ENCODE results near the gene GCAT.

Gene GCAT

DNA sequence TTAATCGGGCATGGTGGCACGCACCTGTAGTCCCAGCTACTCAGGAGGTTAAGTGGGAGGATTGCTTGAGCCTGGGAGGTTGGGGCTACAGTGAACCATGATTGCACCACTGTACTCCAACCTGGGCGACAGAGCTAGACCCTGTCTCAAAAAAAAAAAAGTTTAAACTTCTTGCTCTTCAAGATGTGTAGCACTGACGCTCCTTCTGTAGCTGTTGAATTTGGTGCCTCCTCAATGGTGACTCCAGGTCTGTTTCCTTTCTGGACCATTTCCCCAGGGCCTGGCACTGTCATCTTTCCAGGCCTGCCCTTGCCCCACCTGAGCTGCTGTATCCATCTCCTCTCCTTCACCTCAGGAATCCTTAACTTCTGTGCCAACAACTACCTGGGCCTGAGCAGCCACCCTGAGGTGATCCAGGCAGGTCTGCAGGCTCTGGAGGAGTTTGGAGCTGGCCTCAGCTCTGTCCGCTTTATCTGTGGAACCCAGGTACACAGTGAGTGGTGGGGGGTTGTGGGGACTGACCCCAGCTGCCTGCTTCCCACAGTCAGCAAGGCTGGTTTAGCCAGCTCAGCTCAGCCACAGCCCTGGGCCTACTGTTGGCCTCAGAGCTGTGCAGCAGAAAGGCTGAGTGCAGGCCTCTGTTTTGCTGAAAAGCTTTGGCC is 2.1 kb downstream of the GCAT start:
- no peak for DNase-seq (ENCODE audit: low read depth in 2 of 2)

DNA sequence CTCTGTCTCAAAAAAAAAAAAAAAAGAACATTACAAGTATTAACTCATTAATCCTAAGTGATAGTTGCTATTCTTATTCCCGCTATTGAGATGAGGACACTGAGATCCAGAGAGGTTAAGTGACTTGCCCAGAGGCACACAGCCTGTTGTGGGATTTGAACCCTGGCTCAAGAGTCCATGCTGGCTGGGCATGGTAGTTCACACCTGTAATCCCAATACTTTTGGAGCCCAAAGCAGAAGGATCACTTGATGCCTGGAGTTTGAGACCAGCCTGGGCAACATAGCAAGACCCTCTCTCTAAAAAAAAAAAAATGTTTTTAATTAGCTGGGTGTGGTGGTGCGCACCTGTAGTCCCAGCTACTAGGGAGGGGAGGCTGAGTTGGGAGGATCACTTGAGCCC is 4.1 kb downstream of the GCAT start:
- DNase-seq (ENCODE audit: low read depth in 2 of 2), result no peak

GRCh38 chr22:37812869-37813678 is 5.3 kb downstream of the GCAT start:
- DNase-seq (ENCODE audit: low read depth in 2 of 2), result no peak

DNA sequence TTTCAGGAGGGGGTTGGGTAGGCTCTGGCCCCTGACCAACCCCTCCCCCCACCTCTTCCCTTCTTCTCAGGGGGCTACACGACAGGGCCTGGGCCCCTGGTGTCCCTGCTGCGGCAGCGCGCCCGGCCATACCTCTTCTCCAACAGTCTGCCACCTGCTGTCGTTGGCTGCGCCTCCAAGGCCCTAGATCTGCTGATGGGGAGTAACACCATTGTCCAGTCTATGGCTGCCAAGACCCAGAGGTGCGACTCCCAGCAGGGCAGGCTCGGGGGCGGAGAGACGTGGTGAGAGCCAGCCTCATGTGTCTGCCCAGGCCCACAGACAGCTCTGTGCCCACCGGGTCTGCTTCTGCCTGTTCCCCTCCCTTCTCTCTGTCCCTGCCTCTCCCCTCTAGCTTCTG is 7.9 kb downstream of the GCAT start:
- DNase-seq (ENCODE audit: low read depth in 2 of 2), result no peak

- DNase-seq (ENCODE audit: low read depth in 2 of 2), result no peak
Observed at GRCh38 chr22:37816543-37817180, 8.9 kb downstream of the GCAT start.

GRCh38 chr22:37817705-37818408 is 10.1 kb downstream of the GCAT start:
- peak; percentile 63 to 83 for DNase-seq (ENCODE audit: low read depth in 2 of 2)

DNA sequence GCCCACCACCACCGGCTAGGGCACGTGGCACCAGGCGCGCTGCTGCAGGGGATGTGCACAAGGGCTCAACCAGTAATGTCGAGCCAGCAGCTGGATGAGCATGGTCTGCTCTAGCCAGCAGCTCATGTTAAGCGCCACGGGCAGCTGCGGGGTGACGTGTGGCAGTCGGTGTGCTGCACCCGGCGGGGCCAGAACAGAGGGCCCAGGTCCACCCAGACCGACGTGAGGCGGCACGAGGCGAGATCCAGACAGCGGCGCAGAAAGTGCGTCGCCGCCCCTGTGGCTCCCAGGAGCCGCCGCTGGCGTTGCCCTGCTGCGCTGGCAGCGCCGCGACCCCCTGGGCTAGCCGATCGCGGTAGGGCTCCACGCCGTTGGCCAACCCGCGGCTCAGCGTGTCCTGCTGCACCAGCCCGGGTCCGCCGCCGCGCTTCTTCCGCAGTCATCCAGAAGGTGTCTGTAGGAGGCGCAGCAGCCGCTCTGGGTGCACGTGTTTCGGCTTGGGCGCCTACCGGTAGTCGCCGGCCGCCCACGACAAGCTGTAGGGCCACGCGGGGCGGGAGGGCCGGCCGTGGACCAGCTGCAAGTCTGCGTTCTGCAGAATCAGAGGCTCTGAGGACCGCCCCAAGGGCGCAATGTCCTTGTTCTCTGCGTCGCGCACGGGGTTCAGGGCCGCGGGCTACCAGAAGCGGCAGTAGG is 10.8 kb downstream of the GCAT start:
- peak in 1 of 2 experiments; percentile 65 for DNase-seq (ENCODE audit: low read depth in 2 of 2)

GRCh38 chr22:37819105-37819433 is 11.3 kb downstream of the GCAT start:
- no peak for DNase-seq (ENCODE audit: low read depth in 2 of 2)

DNA sequence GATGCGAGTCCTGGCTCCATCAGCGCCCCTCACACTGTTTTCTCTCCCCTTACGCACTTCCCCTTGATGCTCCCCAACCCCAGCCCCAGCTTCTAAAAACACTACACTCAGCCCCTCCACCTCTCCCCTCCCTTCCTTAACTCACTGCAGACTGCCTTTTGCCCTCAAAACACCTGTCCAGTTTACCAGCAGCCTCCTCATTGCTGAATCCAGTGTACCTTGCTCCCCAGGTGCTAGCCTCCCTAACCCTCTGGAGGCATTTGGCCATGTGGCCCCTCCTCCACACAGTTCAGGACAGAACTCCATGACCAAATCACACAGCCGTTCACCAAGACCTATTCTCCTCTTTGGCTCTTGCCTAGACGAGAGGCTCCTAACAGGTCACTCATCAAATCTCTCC is 12.6 kb downstream of the GCAT start:
- DNase-seq (ENCODE audit: low read depth in 2 of 2), result no peak

GRCh38 chr22:37822079-37822833 is 14.5 kb downstream of the GCAT start:
- no peak for DNase-seq (ENCODE audit: low read depth in 2 of 2)

DNA sequence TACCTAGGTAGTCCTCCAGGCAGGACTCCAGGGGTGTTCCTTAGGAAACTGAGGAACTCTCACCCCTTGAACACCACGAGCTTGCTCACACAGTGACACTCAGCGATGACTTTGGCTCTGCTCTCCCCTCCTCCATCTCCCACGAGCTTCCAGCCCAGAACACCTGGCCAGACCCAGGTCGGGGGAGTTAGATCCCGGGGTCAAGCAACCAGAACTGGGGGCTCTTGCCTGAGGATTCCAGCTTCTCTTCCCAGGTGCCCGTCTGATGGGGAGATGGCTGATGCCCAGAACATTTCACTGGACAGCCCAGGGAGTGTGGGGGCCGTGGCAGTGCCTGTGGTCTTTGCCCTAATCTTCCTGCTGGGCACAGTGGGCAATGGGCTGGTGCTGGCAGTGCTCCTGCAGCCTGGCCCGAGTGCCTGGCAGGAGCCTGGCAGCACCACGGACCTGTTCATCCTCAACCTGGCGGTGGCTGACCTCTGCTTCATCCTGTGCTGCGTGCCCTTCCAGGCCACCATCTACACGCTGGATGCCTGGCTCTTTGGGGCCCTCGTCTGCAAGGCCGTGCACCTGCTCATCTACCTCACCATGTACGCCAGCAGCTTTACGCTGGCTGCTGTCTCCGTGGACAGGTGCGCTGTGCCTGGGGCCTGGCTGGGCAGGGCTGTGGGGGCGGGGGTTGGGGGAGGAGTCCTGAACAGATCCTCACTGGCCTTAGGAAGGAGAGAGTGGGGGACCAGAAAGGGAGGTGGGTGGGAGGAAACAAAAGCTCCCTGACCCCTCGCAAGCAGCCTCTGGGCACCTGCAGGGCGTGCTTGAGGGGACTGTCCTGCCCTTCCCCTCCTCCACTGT is 15.6 kb downstream of the GCAT start, which contains the start of gene GALR3:
GALR3 (plus strand) TSS at position 249 of the 852 bp plus-strand sequence; CDS start at position 274, 25 bp downstream.
- DNase-seq (ENCODE audit: low read depth in 2 of 2), result no peak

GRCh38 chr22:37824674-37825641 is 17.2 kb downstream of the GCAT start:
- DNase-seq (ENCODE audit: low read depth in 2 of 2), result no peak

- no peak for DNase-seq (ENCODE audit: low read depth in 2 of 2)
Observed at GRCh38 chr22:37827056-37827455, 19.3 kb downstream of the GCAT start.

DNA sequence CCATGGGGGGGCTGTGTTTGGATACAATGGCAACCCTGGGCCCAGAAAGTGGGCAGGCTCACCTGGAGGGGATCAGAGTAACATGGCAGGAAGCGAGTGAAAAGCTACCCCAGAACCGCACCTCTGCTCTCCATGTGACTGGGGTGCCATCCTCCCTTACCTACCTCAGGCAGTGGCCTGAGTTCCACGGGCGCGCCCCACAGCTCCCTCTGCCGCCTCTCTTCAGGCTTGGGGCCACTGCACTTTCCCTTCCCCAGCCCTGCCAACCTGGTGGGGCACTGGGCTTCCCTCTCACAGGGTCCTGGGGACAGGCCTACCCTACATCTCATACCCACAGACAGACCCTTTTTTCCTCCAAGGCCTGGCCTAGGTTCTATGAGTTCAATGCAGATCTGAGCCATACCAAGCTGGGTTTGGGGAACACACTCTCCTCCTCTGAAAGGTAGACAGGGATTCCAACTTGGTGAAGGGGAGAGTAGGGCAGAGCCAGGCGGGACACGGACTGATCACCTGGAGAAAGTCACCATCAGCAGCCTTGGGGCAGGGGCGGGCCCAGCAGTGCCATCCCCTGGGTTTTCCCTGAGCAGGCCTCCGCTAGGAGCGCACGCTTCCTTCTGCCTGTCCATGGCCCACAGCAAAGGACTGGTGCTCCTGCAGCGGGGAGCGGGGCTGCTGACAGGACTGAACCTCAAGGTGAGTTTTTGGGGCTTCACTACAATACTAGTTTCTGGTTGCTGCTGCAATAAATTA is 22.5 kb downstream of the GCAT start:
- DNase-seq (ENCODE audit: low read depth in 2 of 2), result no peak

- DNase-seq (ENCODE audit: low read depth in 2 of 2), result no peak
Observed at GRCh38 chr22:37831472-37831871, 23.7 kb downstream of the GCAT start.

GRCh38 chr22:37832022-37832857 is 24.5 kb downstream of the GCAT start:
- DNase-seq (ENCODE audit: low read depth in 2 of 2), result no peak

All from stimulated activated CD4-positive, alpha-beta T cell treated with anti-CD3 and anti-CD28 coated beads, Interleukin-12 subunit alpha, Interleukin-12 subunit beta, amount 100 ng/mL, for 24 hours (primary cell).